ENCODE measurements around the gene TNFSF13.
A peak's percentile ranks its signal among the peaks of the same experiment; 100 is the strongest.

The TNFSF13 gene

GRCh38 chr17:7557775-7558543 lies 591 bp upstream of the TNFSF13 start:
- no peak overlapping the region for H3K4me3 ChIP-seq
- H3K36me3 ChIP-seq (replicated peaks) = no peaks in the 10 kb centered on the region; the same call in none of the 2 replicates
- no peak for DNase-seq (ENCODE audit: low spot score in 2 of 2)
- no peaks in the 10 kb centered on the region for H3K9me3 ChIP-seq
- H3K27me3 ChIP-seq (ENCODE audit: low read depth) = no peaks in the 10 kb centered on the region
- in situ Hi-C loops (cut with MboI; ENCODE audit: low sequenced_read_pairs) = no loop called here
- peaks cover 7% of the 10 kb centered on the region for H3K4me1 ChIP-seq

GRCh38 chr17:7559320-7560171 lies 996 bp downstream of the TNFSF13 start:
- H3K27me3 ChIP-seq (ENCODE audit: low read depth) = no peaks in the 10 kb centered on the region
- H3K36me3 ChIP-seq (replicated peaks) = peaks cover 12% of the 10 kb centered on the region
- H3K4me1 ChIP-seq = peaks cover 11% of the 10 kb centered on the region
- H3K4me3 ChIP-seq = no peak overlapping the region
- no peak for DNase-seq (ENCODE audit: low spot score in 2 of 2)
- in situ Hi-C loops (cut with MboI; ENCODE audit: low sequenced_read_pairs) = no loop called here
- H3K9me3 ChIP-seq = no peaks in the 10 kb centered on the region

- DNase-seq (ENCODE audit: low spot score in 2 of 2) = peak; percentile 76 to 87
- H3K36me3 ChIP-seq (replicated peaks) = peaks cover 20% of the 10 kb centered on the region
- in situ Hi-C loops (cut with MboI; ENCODE audit: low sequenced_read_pairs) = no loop called here
- H3K4me1 ChIP-seq = peaks cover 11% of the 10 kb centered on the region
- no peaks in the 10 kb centered on the region for H3K9me3 ChIP-seq
- peak overlapping the region; percentile 90 for H3K4me3 ChIP-seq
- H3K27me3 ChIP-seq (ENCODE audit: low read depth) = no peaks in the 10 kb centered on the region
Observed at GRCh38 chr17:7560172-7561027, 1.9 kb downstream of the TNFSF13 start.

GRCh38 chr17:7561028-7561575 lies 2.6 kb downstream of the TNFSF13 start:
- peak; percentile 88 to 95 for DNase-seq (ENCODE audit: low spot score in 2 of 2)
- in situ Hi-C loops (cut with MboI; ENCODE audit: low sequenced_read_pairs) = no loop called here
- no peaks in the 10 kb centered on the region for H3K9me3 ChIP-seq
- peaks cover 27% of the 10 kb centered on the region for H3K36me3 ChIP-seq (replicated peaks)
- peaks cover 11% of the 10 kb centered on the region for H3K4me1 ChIP-seq
- H3K27me3 ChIP-seq (ENCODE audit: low read depth) = no peaks in the 10 kb centered on the region
- H3K4me3 ChIP-seq = peak overlapping the region; percentile 90

GRCh38 chr17:7561589-7562207 lies 3.1 kb downstream of the TNFSF13 start, which contains the start of gene SENP3:
Gene SENP3, plus strand, starts transcription at chr17:7561919. Its CDS starts 1,158 bp downstream, at chr17:7563077.
- H3K4me1 ChIP-seq = peaks cover 11% of the 10 kb centered on the region
- peak; percentile 82 to 92 for DNase-seq (ENCODE audit: low spot score in 2 of 2)
- in situ Hi-C loops (cut with MboI; ENCODE audit: low sequenced_read_pairs) = no loop called here
- peak within 1 kb of the TSS; percentile 90 for H3K4me3 ChIP-seq
- no peaks in the 10 kb centered on the region for H3K27me3 ChIP-seq (ENCODE audit: low read depth)
- peaks cover 30% of the 10 kb centered on the region for H3K36me3 ChIP-seq (replicated peaks)
- no peaks in the 10 kb centered on the region for H3K9me3 ChIP-seq

GRCh38 chr17:7562208-7562605 lies 3.7 kb downstream of the TNFSF13 start:
- Histone ChIP-seq H3K4me3 (peak overlapping the region; percentile 90), H3K9me3 (no peaks in the 10 kb centered on the region), H3K36me3 (replicated peaks) (peaks cover 35% of the 10 kb centered on the region), H3K4me1 (peaks cover 11% of the 10 kb centered on the region), H3K27me3 (ENCODE audit: low read depth) (no peaks in the 10 kb centered on the region)
- in situ Hi-C loops (cut with MboI; ENCODE audit: low sequenced_read_pairs) = no loop called here
- no peak for DNase-seq (ENCODE audit: low spot score in 2 of 2)

GRCh38 chr17:7563115-7563869 lies 4.7 kb downstream of the TNFSF13 start:
- no peaks in the 10 kb centered on the region for H3K27me3 ChIP-seq (ENCODE audit: low read depth)
- H3K9me3 ChIP-seq = no peaks in the 10 kb centered on the region
- peak overlapping the region; percentile 90 for H3K4me3 ChIP-seq
- peaks cover 42% of the 10 kb centered on the region for H3K36me3 ChIP-seq (replicated peaks)
- DNase-seq (ENCODE audit: low spot score in 2 of 2) = no peak
- H3K4me1 ChIP-seq = peaks cover 11% of the 10 kb centered on the region
- in situ Hi-C loops (cut with MboI; ENCODE audit: low sequenced_read_pairs) = no loop called here

- no peaks in the 10 kb centered on the region for H3K27me3 ChIP-seq (ENCODE audit: low read depth)
- in situ Hi-C loops (cut with MboI; ENCODE audit: low sequenced_read_pairs) = no loop called here
- H3K9me3 ChIP-seq = no peaks in the 10 kb centered on the region
- peaks cover 4% of the 10 kb centered on the region for H3K4me1 ChIP-seq
- DNase-seq (ENCODE audit: low spot score in 2 of 2) = no peak
- no peak overlapping the region for H3K4me3 ChIP-seq
- peaks cover 76% of the 10 kb centered on the region for H3K36me3 ChIP-seq (replicated peaks)
Observed at GRCh38 chr17:7569571-7569970, 11.0 kb downstream of the TNFSF13 start.

GRCh38 chr17:7570351-7570750 lies 11.8 kb downstream of the TNFSF13 start:
- in situ Hi-C loops (cut with MboI; ENCODE audit: low sequenced_read_pairs) = no loop called here
- H3K36me3 ChIP-seq (replicated peaks) = peaks cover 76% of the 10 kb centered on the region

GRCh38 chr17:7572338-7572587 lies 13.7 kb downstream of the TNFSF13 start:
- Histone ChIP-seq H3K4me1 (peaks cover 12% of the 10 kb centered on the region), H3K36me3 (replicated peaks) (peaks cover 79% of the 10 kb centered on the region), H3K4me3 (peak overlapping the region; percentile 99), H3K9me3 (no peaks in the 10 kb centered on the region), H3K27me3 (ENCODE audit: low read depth) (no peaks in the 10 kb centered on the region)
- DNase-seq (ENCODE audit: low spot score in 2 of 2) = no peak
- in situ Hi-C loops (cut with MboI; ENCODE audit: low sequenced_read_pairs) = no loop called here

More at GRCh38 chr17:7570351-7570750, 11.8 kb downstream of the TNFSF13 start:
- H3K27me3 ChIP-seq (ENCODE audit: low read depth) = no peaks in the 10 kb centered on the region
- peaks cover 12% of the 10 kb centered on the region for H3K4me1 ChIP-seq
- no peak for DNase-seq (ENCODE audit: low spot score in 2 of 2)
- no peak overlapping the region for H3K4me3 ChIP-seq
- no peaks in the 10 kb centered on the region for H3K9me3 ChIP-seq

GRCh38 chr17:7572588-7573323 lies 14.2 kb downstream of the TNFSF13 start:
- in situ Hi-C loops (cut with MboI; ENCODE audit: low sequenced_read_pairs) = no loop called here
- H3K36me3 ChIP-seq (replicated peaks) = peaks cover 79% of the 10 kb centered on the region
- peak; percentile 98 to 99 for DNase-seq (ENCODE audit: low spot score in 2 of 2)
- peaks cover 12% of the 10 kb centered on the region for H3K4me1 ChIP-seq
- no peaks in the 10 kb centered on the region for H3K9me3 ChIP-seq
- no peaks in the 10 kb centered on the region for H3K27me3 ChIP-seq (ENCODE audit: low read depth)
- peak overlapping the region; percentile 99 for H3K4me3 ChIP-seq

Measured in HAP-1 (cell line).